H9 (cell line): ENCODE measurements around the gene P2RY12. TPM values are rescaled to one million over a fixed set of nuclear protein-coding genes. Genes with fewer than 3 reads are reported as not detected.

ENCODE experiments used
- DNase-seq: peaks from one replicate; pipeline ENCODE4 v3.0.0-alpha.2; 2017
- H2AFZ ChIP-seq: one replicate; pipeline ENCODE4 v1.6.1; 2013; ENCODE audit warnings: mild to moderate bottlenecking, low read length, control low read depth, moderate library complexity
- H2AK5ac ChIP-seq: 2 replicates; pipeline ENCODE4 v1.6.1; 2013; ENCODE audit warnings: low read length, control low read depth, mixed read lengths; ENCODE audit not compliant: insufficient read length
- H2BK120ac ChIP-seq: one replicate; pipeline ENCODE4 v1.6.1; 2013; ENCODE audit warnings: low read depth, mild to moderate bottlenecking, low read length, control low read depth, inconsistent platforms; ENCODE audit not compliant: poor library complexity, severe bottlenecking
- H2BK12ac ChIP-seq: 2 replicates; pipeline ENCODE4 v1.6.1; 2013; ENCODE audit warnings: low read length, control low read depth, mixed read lengths, low read depth; ENCODE audit not compliant: insufficient read length
- H2BK15ac ChIP-seq: 2 replicates; pipeline ENCODE4 v1.6.1; 2013; ENCODE audit warnings: low read depth, low read length, control low read depth
- H2BK20ac ChIP-seq: one replicate; pipeline ENCODE4 v1.6.1; 2013; ENCODE audit warnings: low read depth, mild to moderate bottlenecking, low read length, control low read depth, inconsistent platforms; ENCODE audit not compliant: poor library complexity, severe bottlenecking
- H2BK5ac ChIP-seq: 2 replicates; pipeline ENCODE4 v1.6.1; 2013; ENCODE audit warnings: low read length, control low read depth, mixed read lengths; ENCODE audit not compliant: insufficient read length
- H3K14ac ChIP-seq: 2 replicates; pipeline ENCODE4 v1.6.1; 2013; ENCODE audit warnings: low read length, control low read depth; ENCODE audit not compliant: insufficient read depth
- H3K18ac ChIP-seq: 2 replicates; pipeline ENCODE4 v1.6.1; 2013; ENCODE audit warnings: low read depth, mild to moderate bottlenecking, mixed read lengths, low read length, control low read depth; ENCODE audit not compliant: insufficient read length
- H3K23ac ChIP-seq: 2 replicates; pipeline ENCODE4 v1.6.1; 2013; ENCODE audit warnings: low read length, control low read depth, mixed read lengths, low read depth; ENCODE audit not compliant: insufficient read length
- H3K23me2 ChIP-seq: 2 replicates; pipeline ENCODE4 v1.6.1; 2013; ENCODE audit warnings: low read depth, mild to moderate bottlenecking, mixed read lengths, low read length, control low read depth; ENCODE audit not compliant: insufficient read length, poor library complexity, severe bottlenecking
- H3K27ac ChIP-seq: 2 replicates; pipeline ENCODE4 v1.5.1; 2013; ENCODE audit warnings: low read length, control low read depth, mixed read lengths, low read depth; ENCODE audit not compliant: insufficient read length
- H3K27me3 ChIP-seq: 2 replicates; pipeline ENCODE4 v1.6.1; 2013; ENCODE audit warnings: low read length, control low read depth, inconsistent platforms; ENCODE audit not compliant: insufficient read depth
- H3K4ac ChIP-seq: 2 replicates; pipeline ENCODE4 v1.6.1; 2013; ENCODE audit warnings: low read depth, mild to moderate bottlenecking, control low read depth, inconsistent platforms, low read length, moderate library complexity
- H3K4me1 ChIP-seq: 2 replicates; pipeline ENCODE4 v1.6.1; 2013; ENCODE audit warnings: low read length, control low read depth, inconsistent platforms; ENCODE audit not compliant: insufficient read depth
- H3K4me2 ChIP-seq: 2 replicates; pipeline ENCODE4 v1.6.1; 2013; ENCODE audit warnings: low read length, control low read depth, mixed read lengths; ENCODE audit not compliant: insufficient read length, insufficient read depth
- H3K56ac ChIP-seq: 2 replicates; pipeline ENCODE4 v1.6.1; 2013; ENCODE audit warnings: low read depth, mild to moderate bottlenecking, mixed read lengths, low read length, control low read depth; ENCODE audit not compliant: insufficient read length
- H3K79me1 ChIP-seq: 2 replicates; pipeline ENCODE4 v1.6.1; 2013; ENCODE audit warnings: low read depth, mild to moderate bottlenecking, moderate library complexity, low read length, control low read depth, inconsistent platforms; ENCODE audit not compliant: insufficient read depth, poor library complexity, severe bottlenecking
- H3K79me2 ChIP-seq: 2 replicates; pipeline ENCODE4 v1.6.1; 2013; ENCODE audit warnings: low read length, control low read depth, inconsistent platforms; ENCODE audit not compliant: insufficient read depth
- H3K9ac ChIP-seq: 2 replicates; pipeline ENCODE4 v1.6.1; 2013; ENCODE audit warnings: low read length, control low read depth, mixed read lengths; ENCODE audit not compliant: insufficient read length; ENCODE audit errors: extremely low read depth
- H3K9me3 ChIP-seq: one replicate; pipeline ENCODE4 v1.6.1; 2013; ENCODE audit warnings: low read depth, low read length, inconsistent platforms; ENCODE audit not compliant: control insufficient read depth
- H3T11ph ChIP-seq: one replicate; pipeline ENCODE4 v1.6.1; 2013; ENCODE audit warnings: mild to moderate bottlenecking, low read length, control low read depth, inconsistent platforms
- H4K20me1 ChIP-seq: one replicate; pipeline ENCODE4 v1.6.1; 2013; ENCODE audit not compliant: control insufficient read depth, insufficient read length, insufficient read depth
- H4K5ac ChIP-seq: 2 replicates; pipeline ENCODE4 v1.6.1; 2013; ENCODE audit warnings: low read depth, mild to moderate bottlenecking, mixed read lengths, low read length, control low read depth; ENCODE audit not compliant: insufficient read length
- H4K8ac ChIP-seq: replicated peaks from 2 replicates; pipeline ENCODE4 v1.6.1; 2013; ENCODE audit warnings: low read length, control low read depth, mixed read lengths, low read depth; ENCODE audit not compliant: insufficient read length
- H4K91ac ChIP-seq: 2 replicates; pipeline ENCODE4 v1.6.1; 2013; ENCODE audit warnings: low read depth, mild to moderate bottlenecking, moderate library complexity, mixed read lengths, low read length, control low read depth; ENCODE audit not compliant: insufficient read length
- H3K27ac Mint-ChIP-seq, 3 experiments: 2 replicates in 2 of 3; 3 replicates in 1 of 3; pipeline ENCODE4 v1.8.0; 2020 to 2021; ENCODE audit warnings: mixed read lengths in 3 of 3, mild to moderate bottlenecking in 1 of 3, moderate library complexity in 1 of 3
- H3K27me3 Mint-ChIP-seq: 2 replicates; pipeline ENCODE4 v1.8.0; 2021; ENCODE audit warnings: low read depth, mild to moderate bottlenecking, moderate library complexity, mixed read lengths
- H3K36me3 Mint-ChIP-seq, 3 experiments: 2 replicates in 2 of 3; 3 replicates in 1 of 3; pipeline ENCODE4 v1.8.0; 2020 to 2021; ENCODE audit warnings: low read depth in 3 of 3, mixed read lengths in 3 of 3; ENCODE audit not compliant: insufficient read depth in 1 of 3
- H3K4me1 Mint-ChIP-seq, 2 experiments: 2 replicates each; pipeline ENCODE4 v1.8.0; 2020; ENCODE audit warnings: mixed read lengths in 2 of 2
- H3K4me3 Mint-ChIP-seq, 2 experiments: 2 replicates in 1 of 2; 3 replicates in 1 of 2; pipeline ENCODE4 v1.8.0; 2020 to 2021; ENCODE audit warnings: mild to moderate bottlenecking in 2 of 2, mixed read lengths in 2 of 2, moderate library complexity in 1 of 2
- H3K9me3 Mint-ChIP-seq, 2 experiments: 2 replicates in 1 of 2; 3 replicates in 1 of 2; pipeline ENCODE4 v1.8.0; 2020; ENCODE audit warnings: mild to moderate bottlenecking in 2 of 2, mixed read lengths in 2 of 2, moderate library complexity in 1 of 2
- total RNA-seq: library from RNA; stranded (reverse); gene quantifications from 2 replicates; pipeline ENCODE4 v1.2.1, GENCODE V29; 2021
- TF ChIP-seq, protein P1 (sequence below): fragments of 200-600 bp; sonication (generic); conservative IDR thresholded peaks from 3 replicates; pipeline ENCODE4 v1.8.0; 2021; ENCODE audit warnings: antibody characterized with exemption, mild to moderate bottlenecking

P2RY12 gene
- total RNA-seq, 1 experiment from 2014 or later, result not detected

GRCh38 chr3:151307131-151307530 is 77.4 kb downstream of the P2RY12 start:
- Histone ChIP-seq H2BK12ac (no peak overlapping the region), H2AK5ac (no peak overlapping the region), H2BK120ac (no peak overlapping the region), H4K20me1 (no peaks in the 10 kb centered on the region), H2BK15ac (no peak overlapping the region), H3K18ac (no peak overlapping the region), H3K27me3 (no peaks in the 10 kb centered on the region), H3K4me1 (peaks cover 12% of the 10 kb centered on the region; the same call in 1 of the 2 replicates), H3K23me2 (no peaks in the 10 kb centered on the region), H3K56ac (no peak overlapping the region), H4K5ac (no peak overlapping the region), H3T11ph (no peak overlapping the region), H2AFZ (no peak overlapping the region), H3K4ac (no peak overlapping the region), H3K79me2 (no peaks in the 10 kb centered on the region), H3K9ac (no peak overlapping the region), H2BK5ac (no peak overlapping the region), H3K4me2 (no peak overlapping the region), H3K27ac (no peak overlapping the region), H3K79me1 (no peaks in the 10 kb centered on the region), H3K14ac (no peak overlapping the region), H2BK20ac (no peak overlapping the region), H4K8ac (no peak overlapping the region), H3K9me3 (no peaks in the 10 kb centered on the region), H3K23ac (no peak overlapping the region), H4K91ac (no peak overlapping the region)
- Mint-ChIP-seq H3K27ac (peak overlapping the region; percentile 25 to 84 (median 32); a peak in 3 of 7 replicates), H3K36me3 (no peaks in the 10 kb centered on the region), H3K4me1 (peaks cover 37 to 44% of the 10 kb centered on the region in 2 experiments), H3K9me3 (no peaks in the 10 kb centered on the region), H3K27me3 (no peaks in the 10 kb centered on the region), H3K4me3 (0 out of 5 replicates have a peak overlapping the region, but pooled peaks of 1 of the 2 experiments have one; percentile 24)
- no peak for DNase-seq
- TF ChIP-seq, protein P1, sequence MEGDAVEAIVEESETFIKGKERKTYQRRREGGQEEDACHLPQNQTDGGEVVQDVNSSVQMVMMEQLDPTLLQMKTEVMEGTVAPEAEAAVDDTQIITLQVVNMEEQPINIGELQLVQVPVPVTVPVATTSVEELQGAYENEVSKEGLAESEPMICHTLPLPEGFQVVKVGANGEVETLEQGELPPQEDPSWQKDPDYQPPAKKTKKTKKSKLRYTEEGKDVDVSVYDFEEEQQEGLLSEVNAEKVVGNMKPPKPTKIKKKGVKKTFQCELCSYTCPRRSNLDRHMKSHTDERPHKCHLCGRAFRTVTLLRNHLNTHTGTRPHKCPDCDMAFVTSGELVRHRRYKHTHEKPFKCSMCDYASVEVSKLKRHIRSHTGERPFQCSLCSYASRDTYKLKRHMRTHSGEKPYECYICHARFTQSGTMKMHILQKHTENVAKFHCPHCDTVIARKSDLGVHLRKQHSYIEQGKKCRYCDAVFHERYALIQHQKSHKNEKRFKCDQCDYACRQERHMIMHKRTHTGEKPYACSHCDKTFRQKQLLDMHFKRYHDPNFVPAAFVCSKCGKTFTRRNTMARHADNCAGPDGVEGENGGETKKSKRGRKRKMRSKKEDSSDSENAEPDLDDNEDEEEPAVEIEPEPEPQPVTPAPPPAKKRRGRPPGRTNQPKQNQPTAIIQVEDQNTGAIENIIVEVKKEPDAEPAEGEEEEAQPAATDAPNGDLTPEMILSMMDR, result no peak
